ENCODE measurements around the gene HCFC1R1.

The HCFC1R1 gene

GRCh38 chr16:3044708-3045107, 21.0 kb upstream of the HCFC1R1 start:
- no peak overlapping the region for H3K4me2 ChIP-seq (ENCODE audit: low read depth, low read length, poor library complexity, severe bottlenecking)
- no peak overlapping the region for H2AFZ ChIP-seq (ENCODE audit: low read length)
- TF ChIP-seq CTCF (conservative IDR thresholded peaks at IDR 0.05; ENCODE audit: low read length): no peak
- H3K9ac ChIP-seq (ENCODE audit: low read depth, low read length, poor library complexity, severe bottlenecking): no peak overlapping the region
- H3K9me3 ChIP-seq (ENCODE audit: insufficient read depth, low read depth, low read length): no peaks in the 10 kb centered on the region
- no peak overlapping the region for H3K4me3 ChIP-seq (ENCODE audit: low read length, poor library complexity, severe bottlenecking)
- H3K9me2 ChIP-seq (replicated peaks; ENCODE audit: low read depth, low read length): no peaks in the 10 kb centered on the region
- H3K79me2 ChIP-seq (ENCODE audit: insufficient read depth, low read length): no peaks in the 10 kb centered on the region
- no peaks in the 10 kb centered on the region for H3K27me3 ChIP-seq (ENCODE audit: insufficient read depth, low read length, poor library complexity, severe bottlenecking)
- no peaks in the 10 kb centered on the region for H3K36me3 ChIP-seq (ENCODE audit: insufficient read depth, low read length)
- H3F3A ChIP-seq (ENCODE audit: low read depth): no peaks in the 10 kb centered on the region
- H4K20me1 ChIP-seq (ENCODE audit: insufficient read depth, low read length, poor library complexity, severe bottlenecking): no peaks in the 10 kb centered on the region
- no peaks in the 10 kb centered on the region for H3K4me1 ChIP-seq (ENCODE audit: insufficient read depth, low read length, poor library complexity, severe bottlenecking)

- no peaks in the 10 kb centered on the region for H3K36me3 ChIP-seq (ENCODE audit: insufficient read depth, low read length)
- H3F3A ChIP-seq (ENCODE audit: low read depth): no peaks in the 10 kb centered on the region
- no peak overlapping the region for H3K9ac ChIP-seq (ENCODE audit: low read depth, low read length, poor library complexity, severe bottlenecking)
- H3K27me3 ChIP-seq (ENCODE audit: insufficient read depth, low read length, poor library complexity, severe bottlenecking): no peaks in the 10 kb centered on the region
- no peaks in the 10 kb centered on the region for H3K9me2 ChIP-seq (replicated peaks; ENCODE audit: low read depth, low read length)
- H3K4me1 ChIP-seq (ENCODE audit: insufficient read depth, low read length, poor library complexity, severe bottlenecking): no peaks in the 10 kb centered on the region
- no peaks in the 10 kb centered on the region for H3K79me2 ChIP-seq (ENCODE audit: insufficient read depth, low read length)
- H3K4me3 ChIP-seq (ENCODE audit: low read length, poor library complexity, severe bottlenecking): no peak overlapping the region
- H3K9me3 ChIP-seq (ENCODE audit: insufficient read depth, low read depth, low read length): no peaks in the 10 kb centered on the region
- TF ChIP-seq EZH2phosphoT487 (IDR thresholded peaks at IDR 0.05; ENCODE audit: borderline replicate concordance) (no peak), CTCF (conservative IDR thresholded peaks at IDR 0.05; ENCODE audit: low read length) (no peak)
- H3K4me2 ChIP-seq (ENCODE audit: low read depth, low read length, poor library complexity, severe bottlenecking): no peak overlapping the region
- H4K20me1 ChIP-seq (ENCODE audit: insufficient read depth, low read length, poor library complexity, severe bottlenecking): no peaks in the 10 kb centered on the region
- no peak overlapping the region for H2AFZ ChIP-seq (ENCODE audit: low read length)
These were observed 18.6 kb upstream of the HCFC1R1 start for GRCh38 chr16:3042376-3042775.

- TF ChIP-seq EZH2phosphoT487 (IDR thresholded peaks at IDR 0.05; ENCODE audit: borderline replicate concordance) (no peak), CTCF (conservative IDR thresholded peaks at IDR 0.05; ENCODE audit: low read length) (no peak)
- H2AFZ ChIP-seq (ENCODE audit: low read length): no peak overlapping the region
- H4K20me1 ChIP-seq (ENCODE audit: insufficient read depth, low read length, poor library complexity, severe bottlenecking): no peaks in the 10 kb centered on the region
- H3K4me3 ChIP-seq (ENCODE audit: low read length, poor library complexity, severe bottlenecking): no peak overlapping the region
- H3K4me1 ChIP-seq (ENCODE audit: insufficient read depth, low read length, poor library complexity, severe bottlenecking): no peaks in the 10 kb centered on the region
- no peaks in the 10 kb centered on the region for H3K9me2 ChIP-seq (replicated peaks; ENCODE audit: low read depth, low read length)
- H3K36me3 ChIP-seq (ENCODE audit: insufficient read depth, low read length): no peaks in the 10 kb centered on the region
- no peak overlapping the region for H3K9ac ChIP-seq (ENCODE audit: low read depth, low read length, poor library complexity, severe bottlenecking)
- no peaks in the 10 kb centered on the region for H3K27me3 ChIP-seq (ENCODE audit: insufficient read depth, low read length, poor library complexity, severe bottlenecking)
- H3K9me3 ChIP-seq (ENCODE audit: insufficient read depth, low read depth, low read length): no peaks in the 10 kb centered on the region
- no peaks in the 10 kb centered on the region for H3K79me2 ChIP-seq (ENCODE audit: insufficient read depth, low read length)
- no peaks in the 10 kb centered on the region for H3F3A ChIP-seq (ENCODE audit: low read depth)
- no peak overlapping the region for H3K4me2 ChIP-seq (ENCODE audit: low read depth, low read length, poor library complexity, severe bottlenecking)
These were observed 15.2 kb upstream of the HCFC1R1 start for GRCh38 chr16:3038896-3039295.

Data from Loucy (cell line).